HG02642 (cell line): ENCODE data around the gene PRKN.
"Not testable (repeated sequence)": the region's sequence is repeated elsewhere in the genome, so short reads cannot be mapped to it uniquely, and the experiment has no call there.

ENCODE experiments used
- ATAC-seq: cut with Tn5 transposase; IDR thresholded peaks from one replicate; pipeline ENCODE4 v1.9.1; 2021; ENCODE audit warnings: mild to moderate bottlenecking; ENCODE audit not compliant: unreplicated experiment, poor library complexity

PRKN gene

DNA sequence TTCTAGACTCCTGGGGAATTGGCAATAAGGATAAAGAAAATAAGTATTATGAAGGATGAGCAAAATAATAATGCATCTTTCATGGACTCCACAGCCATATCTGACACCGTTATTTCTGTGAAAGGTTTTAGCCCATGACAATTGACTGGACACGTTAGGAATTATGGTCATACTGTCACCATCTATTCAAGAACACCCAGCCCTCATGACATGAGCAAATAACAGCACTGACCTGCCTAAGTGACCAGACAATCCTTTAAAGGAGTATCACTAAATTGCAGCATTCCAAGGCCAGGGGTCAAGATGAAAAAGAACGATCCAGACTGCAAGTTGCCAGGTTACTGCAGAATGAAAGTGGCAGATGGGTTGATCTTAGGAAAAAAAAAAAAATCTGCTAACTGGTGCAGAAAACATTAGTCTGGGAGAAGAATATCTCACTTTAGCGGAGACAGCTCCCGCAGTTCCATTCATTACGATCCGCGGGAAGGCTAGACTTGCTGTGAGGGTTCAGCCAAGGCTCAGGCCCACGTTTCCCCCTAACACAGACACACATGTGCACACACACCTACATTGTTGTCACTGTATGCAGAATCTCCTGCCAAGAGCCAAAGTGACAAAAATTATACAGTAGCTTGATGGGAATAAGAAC is 1216.0 kb downstream of the PRKN start:
- no peak for ATAC-seq

DNA sequence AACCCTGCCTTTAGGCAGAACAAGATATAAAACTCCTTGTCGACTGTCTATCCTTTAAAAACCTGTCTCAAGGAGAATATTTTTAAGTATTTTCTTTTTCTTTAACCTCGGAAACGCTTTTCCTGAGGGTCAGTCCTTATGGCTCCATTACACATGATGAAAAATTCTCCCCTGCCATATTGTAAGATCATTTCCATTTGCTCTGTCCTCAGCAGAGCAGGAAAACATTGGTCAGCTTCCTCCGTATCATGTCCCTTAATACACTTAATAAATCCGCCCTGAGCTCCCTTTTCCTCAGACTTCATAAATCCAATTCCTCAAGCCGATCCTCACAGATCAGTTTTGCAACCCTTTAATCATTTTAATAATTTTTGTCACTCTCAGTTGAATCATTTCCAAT is 1219.2 kb downstream of the PRKN start:
- ATAC-seq: no peak

GRCh38 chr6:161507375-161507774 is 1220.2 kb downstream of the PRKN start:
- no peak for ATAC-seq

- no peak for ATAC-seq
Observed at GRCh38 chr6:161503570-161503969, 1224.0 kb downstream of the PRKN start.

DNA sequence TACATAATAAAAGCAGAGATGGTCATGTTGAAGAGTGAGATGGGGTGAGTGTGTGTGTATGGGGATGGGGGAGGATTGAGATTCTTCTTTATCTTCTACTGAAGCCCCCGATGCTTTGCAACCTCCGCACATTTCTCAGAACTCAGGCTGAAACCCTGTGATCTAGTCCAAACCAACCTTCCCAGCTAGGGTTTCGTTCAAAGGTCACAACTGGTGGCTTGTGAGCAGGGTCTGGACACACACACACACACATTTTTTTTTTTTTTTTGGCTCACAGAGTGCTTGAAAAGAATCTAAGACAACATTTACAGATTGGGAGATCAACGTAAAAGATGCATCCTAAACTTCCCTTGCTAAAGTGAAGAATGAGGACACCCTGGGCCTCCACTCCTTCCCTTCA is 1228.7 kb downstream of the PRKN start:
- no peak for ATAC-seq

DNA sequence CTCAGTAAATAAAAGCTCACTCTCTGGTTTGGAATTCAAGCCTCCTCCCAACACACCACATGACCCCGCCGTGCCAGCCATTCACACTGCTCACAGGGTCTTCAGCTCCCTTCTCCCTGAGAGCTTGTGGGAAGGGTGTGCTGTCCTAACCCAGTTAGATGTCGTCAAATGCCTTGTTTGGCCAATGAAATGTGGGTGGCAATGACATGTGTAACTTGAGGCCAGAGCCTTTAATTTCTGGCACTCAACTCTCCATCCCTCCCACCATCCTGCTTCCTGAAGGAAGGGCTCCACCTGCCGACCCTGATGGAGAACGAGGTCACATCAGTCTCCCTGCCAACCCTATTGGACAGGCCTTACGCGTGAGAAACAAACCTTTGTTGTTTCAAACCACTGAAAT is 1229.2 kb downstream of the PRKN start:
- no peak for ATAC-seq

GRCh38 chr6:161496941-161497340 is 1230.6 kb downstream of the PRKN start:
- ATAC-seq: no peak

DNA sequence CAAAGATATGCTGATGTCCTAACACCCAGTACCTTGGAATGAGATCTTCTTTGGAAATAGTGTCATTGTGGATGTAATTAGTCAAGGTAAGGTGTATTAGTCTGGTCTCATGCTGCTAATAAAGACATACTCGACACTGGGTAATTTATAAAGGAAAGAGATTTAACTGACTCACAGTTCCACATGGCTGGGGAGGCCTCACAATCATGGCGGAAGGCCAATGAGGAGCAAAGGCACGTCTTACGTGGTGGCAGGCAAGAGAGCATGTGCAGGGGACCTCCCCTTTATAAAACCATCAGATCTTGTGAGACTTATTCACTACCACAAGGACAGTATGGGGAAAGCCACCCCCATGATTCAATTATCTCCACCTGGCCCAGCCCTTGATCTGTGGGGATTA is 1231.3 kb downstream of the PRKN start:
- not testable (repeated sequence) for ATAC-seq

- no peak for ATAC-seq
Observed at GRCh38 chr6:161494566-161494965, 1233.0 kb downstream of the PRKN start.

DNA sequence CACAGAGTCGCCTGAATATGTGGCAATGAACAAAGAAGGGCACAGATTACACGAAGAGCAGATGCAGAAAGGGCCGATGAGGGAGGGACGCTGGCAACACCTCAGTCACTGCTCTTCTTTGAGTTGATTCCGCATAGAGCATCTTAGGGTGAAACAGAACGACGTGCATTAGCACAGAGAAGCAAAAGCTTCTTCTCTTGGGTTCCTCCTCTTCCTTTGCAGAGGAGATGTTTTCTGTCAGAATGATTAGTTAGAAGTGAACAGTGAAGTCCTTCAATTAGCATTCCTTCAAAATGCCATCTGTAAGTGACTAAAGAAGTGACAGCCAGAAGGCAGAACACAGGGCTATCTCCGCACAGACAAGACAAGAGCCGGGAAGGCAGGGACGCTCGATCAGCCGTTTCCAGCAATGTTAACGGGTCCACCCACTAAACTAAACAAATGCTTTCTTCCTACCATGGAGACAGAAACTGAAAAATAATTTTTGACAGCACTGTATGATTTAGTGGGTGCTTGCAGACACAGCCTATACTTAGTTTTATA is 1233.9 kb downstream of the PRKN start:
- ATAC-seq: no peak

- no peak for ATAC-seq
Observed at GRCh38 chr6:161489626-161490306, 1237.8 kb downstream of the PRKN start.

DNA sequence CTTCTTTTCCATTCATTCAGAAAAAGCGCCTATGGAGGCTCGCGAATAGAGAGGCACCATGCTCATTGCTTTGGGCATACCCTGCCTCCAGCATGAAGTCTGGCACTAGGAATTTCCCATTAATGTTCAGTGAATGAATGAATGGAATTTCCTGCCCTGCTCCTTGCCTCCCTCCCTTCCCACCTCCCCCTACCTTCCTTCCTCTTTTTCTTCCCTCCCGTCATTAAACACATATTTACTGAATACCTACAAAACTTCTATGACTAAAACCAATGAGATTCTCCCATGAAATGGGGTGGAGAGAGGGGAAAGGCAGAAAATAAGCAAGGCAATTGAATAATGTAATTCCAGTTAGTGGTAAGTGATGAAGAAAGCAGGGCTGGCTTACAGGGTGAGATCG is 1239.9 kb downstream of the PRKN start:
- no peak for ATAC-seq

DNA sequence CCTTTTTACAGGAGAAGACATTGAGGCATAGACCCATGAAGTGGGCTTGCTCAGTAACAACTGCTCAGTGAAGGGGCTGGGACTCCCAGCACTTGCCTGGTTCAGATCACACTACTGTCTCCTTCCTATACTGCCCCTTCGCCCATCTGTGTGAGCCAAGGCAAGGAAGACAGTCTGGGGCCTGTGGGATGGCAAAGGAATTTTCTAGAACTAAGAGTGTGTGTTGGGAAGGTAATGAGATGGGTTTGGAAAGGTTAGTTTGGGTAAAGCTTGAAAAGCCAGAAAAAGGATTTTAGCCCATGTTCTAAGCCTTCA is 1240.4 kb downstream of the PRKN start:
- ATAC-seq: no peak

DNA sequence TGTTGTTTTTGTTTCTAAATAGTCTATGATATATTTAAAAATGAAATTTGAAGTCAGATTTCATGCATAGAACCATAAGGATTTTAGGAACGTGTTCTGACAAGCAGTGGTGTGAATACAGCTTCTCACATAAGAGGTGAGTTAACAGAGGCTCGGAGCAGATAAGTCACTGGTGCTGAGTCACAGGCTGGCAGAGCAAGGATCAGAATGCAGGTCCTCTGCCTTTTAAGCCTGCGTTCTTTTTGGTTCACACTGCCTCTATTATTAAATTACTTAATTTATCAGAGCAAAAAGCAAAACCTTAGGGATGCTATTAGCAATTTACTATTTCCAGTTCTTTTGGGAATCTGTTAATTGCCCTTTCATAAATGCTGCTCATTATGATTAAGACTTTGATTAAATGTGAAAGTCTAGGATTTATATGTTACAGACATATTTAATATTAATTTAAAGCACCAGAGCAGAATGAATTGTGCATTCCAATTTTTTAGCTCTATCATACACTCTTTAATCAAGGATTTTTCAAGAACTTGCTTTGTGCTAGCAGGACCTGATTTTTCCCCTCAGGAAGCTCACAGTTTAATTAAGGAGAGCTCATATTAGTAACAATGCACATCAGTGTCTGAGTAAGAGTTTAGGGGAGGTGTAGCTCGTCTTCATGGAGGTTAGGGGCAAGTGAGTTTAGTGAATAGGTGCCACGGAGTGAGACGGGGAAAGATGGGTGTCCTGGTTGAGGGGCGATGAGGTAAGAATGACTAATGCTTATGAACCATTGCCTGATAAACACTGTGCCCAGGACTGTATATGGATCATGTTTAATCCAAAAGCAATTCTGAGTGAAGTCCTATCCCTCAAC is 1241.0 kb downstream of the PRKN start:
- ATAC-seq: no peak

DNA sequence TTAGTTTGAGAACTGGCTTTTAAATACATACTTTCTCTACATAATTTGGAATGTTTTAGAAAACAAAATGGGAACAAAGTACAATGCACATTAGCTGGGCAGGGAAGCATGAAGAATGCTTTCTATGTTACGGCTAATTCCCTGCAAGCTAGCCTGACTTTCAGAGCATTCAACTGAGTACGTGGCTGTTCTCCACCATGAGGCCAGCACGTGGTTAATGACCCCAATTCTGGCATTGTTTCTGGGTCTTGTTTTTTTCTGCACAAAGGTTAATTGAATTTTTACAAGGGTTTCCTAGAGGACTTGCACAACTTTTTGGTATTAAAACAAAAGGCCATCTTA is 1245.1 kb downstream of the PRKN start:
- no peak for ATAC-seq

DNA sequence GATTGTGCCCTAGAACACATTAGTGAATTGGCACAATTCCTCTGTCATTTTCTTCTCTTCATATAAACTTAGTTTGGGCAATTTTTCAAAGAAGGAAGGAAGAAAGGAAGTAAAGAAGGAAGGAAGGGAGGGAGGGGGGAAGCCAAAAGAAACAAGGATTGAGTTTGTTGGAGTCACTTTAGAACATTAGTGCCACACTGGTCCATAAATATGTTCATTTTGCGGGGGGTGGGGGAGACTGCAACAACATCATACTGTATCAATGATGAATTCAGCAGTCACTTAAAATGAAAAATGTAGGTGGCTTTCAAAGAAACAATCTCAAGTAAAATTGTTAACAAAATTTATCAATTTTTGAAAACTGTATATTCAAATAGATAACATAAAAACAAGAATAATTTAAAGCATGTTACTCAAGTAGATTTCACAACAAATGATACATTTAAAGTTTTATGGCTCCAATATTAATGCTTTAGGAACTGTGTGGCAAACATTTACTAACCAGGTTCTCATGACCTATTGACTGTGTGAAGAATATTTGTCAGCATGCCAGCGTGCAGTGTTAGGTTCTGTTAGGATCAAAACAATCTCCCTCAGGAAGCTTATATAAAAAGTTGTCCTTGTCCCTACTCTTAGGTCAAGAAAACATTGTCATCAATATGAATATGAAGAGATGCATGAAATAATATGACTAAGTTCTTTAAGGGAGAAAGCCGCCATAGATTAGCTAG is 1245.6 kb downstream of the PRKN start:
- no peak for ATAC-seq

GRCh38 chr6:161480421-161481155 is 1247.0 kb downstream of the PRKN start:
- ATAC-seq: no peak

DNA sequence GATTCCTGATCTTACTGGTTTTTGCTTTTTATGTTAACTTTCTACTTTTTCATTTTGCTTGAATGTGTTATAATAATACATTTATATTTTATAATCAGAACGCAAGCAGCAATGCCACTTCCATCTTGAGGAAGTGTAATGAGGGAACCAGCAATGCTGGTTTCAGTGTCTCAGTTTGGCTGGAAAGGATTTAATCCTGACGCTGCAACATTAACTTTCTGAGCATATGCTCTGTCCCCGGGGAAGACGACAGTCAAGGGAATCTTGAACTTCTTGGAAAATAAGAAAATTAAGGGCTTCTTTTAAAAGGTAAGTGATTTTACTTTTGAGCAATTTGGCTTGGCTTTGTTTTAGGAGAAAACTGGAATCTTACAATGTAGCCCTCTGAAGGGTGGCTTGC is 1248.2 kb downstream of the PRKN start:
- no peak for ATAC-seq

GRCh38 chr6:161477876-161478425 is 1249.6 kb downstream of the PRKN start:
- ATAC-seq: no peak

DNA sequence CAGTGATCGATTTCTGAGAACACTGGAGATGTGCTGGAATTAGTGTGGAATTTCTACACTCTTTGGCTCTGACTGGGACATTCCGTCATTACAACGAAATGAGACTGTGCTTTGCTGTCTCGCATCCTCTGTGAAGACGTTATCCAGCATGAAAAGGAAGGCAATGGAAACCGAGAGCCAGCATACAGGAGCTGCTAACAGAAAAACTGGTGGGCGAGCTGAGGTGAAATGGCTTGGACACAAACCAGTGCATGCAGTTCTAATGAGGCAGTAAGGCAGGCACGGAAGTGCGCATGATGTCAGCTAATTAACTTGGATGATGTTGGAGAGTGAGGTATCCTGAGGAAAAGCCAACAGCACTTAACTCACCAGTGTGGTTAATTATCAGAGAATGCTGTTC is 1250.9 kb downstream of the PRKN start:
- ATAC-seq: no peak
